ENCODE measurements around the gene AJUBA. TPM values are rescaled to one million over a fixed set of nuclear protein-coding genes. Genes with fewer than 3 reads are reported as not detected.

Gene AJUBA
- total and polyA plus RNA-seq, 2 donors (not counting 1 experiment from before 2014, with no cell fraction given) = 1.6 TPM; not detected in 1

GRCh38 chr14:23023795-23024152, 41.4 kb upstream of the AJUBA start:
- Histone ChIP-seq H2AFZ (ENCODE audit: insufficient read depth, low read depth, low read length, poor library complexity, severe bottlenecking) (no peak overlapping the region), H3K27ac (ENCODE audit: low read length in 2 of 2) (no peak overlapping the region), H3K9me3 (ENCODE audit: control extremely low read depth in 1 of 3, control insufficient read depth in 2 of 3, insufficient read depth in 1 of 3, low read length in 2 of 3) (no peaks in the 10 kb centered on the region), H3K4me2 (replicated peaks; ENCODE audit: low read depth, low read length, poor library complexity, severe bottlenecking) (no peak overlapping the region), H3K79me2 (ENCODE audit: control insufficient read depth, insufficient read depth, low read length) (no peaks in the 10 kb centered on the region), H4K20me1 (ENCODE audit: control insufficient read depth, insufficient read depth, low read length, poor library complexity, severe bottlenecking) (no peaks in the 10 kb centered on the region), H3K4me1 (ENCODE audit: control insufficient read depth in 2 of 2, insufficient read depth in 2 of 2, low read length in 2 of 2) (peaks cover 0 to 2% of the 10 kb centered on the region in 2 donors), H3K36me3 (replicated peaks in 1 of 2; ENCODE audit: control extremely low read depth in 1 of 2, control insufficient read depth in 1 of 2, extremely low read depth in 1 of 2, insufficient read depth in 2 of 2, low read length in 1 of 2) (peaks cover 0 to 16% of the 10 kb centered on the region in 2 experiments), H3K4me3 (ENCODE audit: control extremely low read depth in 1 of 5, extremely low read depth in 1 of 5, insufficient read depth in 1 of 5, low read depth in 2 of 5, low read length in 4 of 5) (no peak overlapping the region), H3K27me3 (replicated peaks in 1 of 4; ENCODE audit: control extremely low read depth in 1 of 4, control insufficient read depth in 3 of 4, insufficient read depth in 4 of 4, low read length in 3 of 4) (no peaks in the 10 kb centered on the region), H3K9ac (ENCODE audit: low read length) (no peak overlapping the region)
- intact Hi-C loops (cut with micrococcal nuclease) = no loop called here
- Mint-ChIP-seq H3K9me3 (ENCODE audit: insufficient read depth) (no peaks in the 10 kb centered on the region), H3K4me1 (peaks cover 6% of the 10 kb centered on the region), H3K27me3 (no peaks in the 10 kb centered on the region), H3K27ac (no peak overlapping the region), H3K4me3 (no peak overlapping the region)
- WGBS (ENCODE audit: insufficient coverage) = 100% methylated on average over 1 of the region's 2 CpGs
- no peak for TF ChIP-seq CTCF (IDR thresholded peaks at IDR 0.05)
- no peak for TF ChIP-seq EZH2 (IDR thresholded peaks at IDR 0.05; ENCODE audit: borderline replicate concordance, insufficient read depth, low read depth, low read length, poor library complexity, severe bottlenecking)
- ChIA-PET POLR2A (no interaction called here), CTCF (interaction anchor here (0.6 to 2.1 kb wide), 5 partner anchors 29 to 45 kb away, joined by 3 to 7 read pairs (median 4); partner anchors contain the start of gene CDH24)
- ATAC-seq (ENCODE audit: low read depth) = no peak
- no peak for DNase-seq

- Mint-ChIP-seq H3K27ac (no peak overlapping the region), H3K4me3 (no peak overlapping the region)
- H3K27ac ChIP-seq (ENCODE audit: low read length in 2 of 2) = no peak overlapping the region
These were observed 40.9 kb upstream of the AJUBA start for GRCh38 chr14:23023022-23023794.

More at GRCh38 chr14:23023022-23023794, 40.9 kb upstream of the AJUBA start:
- no peak overlapping the region for H3K4me2 ChIP-seq (replicated peaks; ENCODE audit: low read depth, low read length, poor library complexity, severe bottlenecking)
- ATAC-seq (ENCODE audit: low read depth) (no peak), DNase-seq (no peak)
- Mint-ChIP-seq H3K4me1 (peaks cover 4% of the 10 kb centered on the region), H3K27me3 (no peaks in the 10 kb centered on the region), H3K9me3 (ENCODE audit: insufficient read depth) (no peaks in the 10 kb centered on the region)
- H3K79me2 ChIP-seq (ENCODE audit: control insufficient read depth, insufficient read depth, low read length) = no peaks in the 10 kb centered on the region
- intact Hi-C loops (cut with micrococcal nuclease) = no loop called here
- no peaks in the 10 kb centered on the region for H4K20me1 ChIP-seq (ENCODE audit: control insufficient read depth, insufficient read depth, low read length, poor library complexity, severe bottlenecking)
- ChIA-PET POLR2A (no interaction called here), CTCF (interaction anchor here (0.6 to 1.7 kb wide), 5 partner anchors 34 to 64 kb away, joined by 3 to 4 read pairs (median 3); partner anchors contain the start of gene CDH24)
- H3K4me1 ChIP-seq (ENCODE audit: control insufficient read depth in 2 of 2, insufficient read depth in 2 of 2, low read length in 2 of 2) = no peaks in the 10 kb centered on the region
- no peaks in the 10 kb centered on the region for H3K27me3 ChIP-seq (replicated peaks in 1 of 4; ENCODE audit: control extremely low read depth in 1 of 4, control insufficient read depth in 3 of 4, insufficient read depth in 4 of 4, low read length in 3 of 4)
- H2AFZ ChIP-seq (ENCODE audit: insufficient read depth, low read depth, low read length, poor library complexity, severe bottlenecking) = no peak overlapping the region
- WGBS (ENCODE audit: insufficient coverage) = 100% methylated on average over 1 of the region's 8 CpGs
- peaks cover 0 to 15% of the 10 kb centered on the region in 2 experiments for H3K36me3 ChIP-seq (replicated peaks in 1 of 2; ENCODE audit: control extremely low read depth in 1 of 2, control insufficient read depth in 1 of 2, extremely low read depth in 1 of 2, insufficient read depth in 2 of 2, low read length in 1 of 2)
- no peak overlapping the region for H3K9ac ChIP-seq (ENCODE audit: low read length)
- H3K9me3 ChIP-seq (ENCODE audit: control extremely low read depth in 1 of 3, control insufficient read depth in 2 of 3, insufficient read depth in 1 of 3, low read length in 2 of 3) = no peaks in the 10 kb centered on the region
- TF ChIP-seq CTCF (IDR thresholded peaks at IDR 0.05) (no peak), EZH2 (IDR thresholded peaks at IDR 0.05; ENCODE audit: borderline replicate concordance, insufficient read depth, low read depth, low read length, poor library complexity, severe bottlenecking) (no peak)
- H3K4me3 ChIP-seq (ENCODE audit: control extremely low read depth in 1 of 5, extremely low read depth in 1 of 5, insufficient read depth in 1 of 5, low read depth in 2 of 5, low read length in 4 of 5) = no peak overlapping the region

All from B cell (primary cell).